ENCODE data around the gene GMFB. TPM values are rescaled to one million over a fixed set of nuclear protein-coding genes. Genes with fewer than 3 reads are reported as not detected.
"Not testable (repeated sequence)": the region's sequence is repeated elsewhere in the genome, so short reads cannot be mapped to it uniquely, and the experiment has no call there.

GMFB gene
- total RNA-seq, 1 experiment from 2014 or later, result 52.3 TPM

- no peak for DNase-seq (ENCODE audit: low read depth)
- in situ Hi-C loops (cut with HindIII; ENCODE audit: low pct_unique_long_range_greater_than_20kb, low sequenced_read_pairs), result no loop called here
Observed at GRCh38 chr14:54471641-54472040, 17.1 kb downstream of the GMFB start.

DNA sequence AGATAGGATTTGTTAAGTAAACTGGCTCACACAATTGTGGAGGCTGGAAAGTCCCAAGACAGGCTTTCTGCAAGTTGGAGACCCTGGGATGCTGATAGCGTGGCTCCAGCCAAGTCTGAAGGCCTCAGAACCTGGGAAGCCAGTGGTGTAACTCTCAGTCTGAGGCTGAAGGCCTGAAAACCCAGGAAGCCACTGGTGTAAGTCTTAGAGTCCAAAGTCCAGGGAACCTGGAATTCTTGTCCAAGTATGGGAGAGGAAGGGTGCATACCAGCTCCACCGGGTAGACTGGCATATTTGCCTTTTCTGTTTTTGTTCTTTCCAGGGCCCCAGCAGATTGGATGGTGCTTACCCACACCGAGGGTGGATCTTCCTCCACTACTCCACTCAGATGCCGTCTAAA is 18.1 kb downstream of the GMFB start:
- in situ Hi-C loops (cut with HindIII; ENCODE audit: low pct_unique_long_range_greater_than_20kb, low sequenced_read_pairs), result no loop called here
- DNase-seq (ENCODE audit: low read depth), result no peak

DNA sequence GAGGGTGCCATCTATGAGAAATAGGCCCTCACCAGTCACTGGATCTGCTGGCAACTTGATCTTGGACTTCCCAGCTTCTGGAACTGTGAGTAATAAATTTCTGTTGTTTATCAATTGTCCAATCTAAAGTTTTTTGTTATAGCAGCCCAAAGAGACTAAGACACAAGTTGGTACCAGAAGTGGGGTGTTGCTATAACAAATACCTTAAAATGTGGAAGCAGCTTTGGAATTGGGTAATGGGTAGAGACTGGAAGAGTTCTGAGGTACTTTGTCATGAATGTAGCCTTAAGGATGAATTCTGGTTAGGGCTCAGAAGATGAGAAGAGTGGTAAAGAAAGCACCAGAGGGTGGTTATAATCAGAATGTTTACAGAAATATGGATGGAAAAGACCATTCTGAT is 21.5 kb downstream of the GMFB start:
- in situ Hi-C loops (cut with HindIII; ENCODE audit: low pct_unique_long_range_greater_than_20kb, low sequenced_read_pairs), result no loop called here
- DNase-seq (ENCODE audit: low read depth), result no peak

GRCh38 chr14:54465654-54466053 is 23.1 kb downstream of the GMFB start:
- in situ Hi-C loops (cut with HindIII; ENCODE audit: low pct_unique_long_range_greater_than_20kb, low sequenced_read_pairs), result no loop called here
- DNase-seq (ENCODE audit: low read depth), result no peak

DNA sequence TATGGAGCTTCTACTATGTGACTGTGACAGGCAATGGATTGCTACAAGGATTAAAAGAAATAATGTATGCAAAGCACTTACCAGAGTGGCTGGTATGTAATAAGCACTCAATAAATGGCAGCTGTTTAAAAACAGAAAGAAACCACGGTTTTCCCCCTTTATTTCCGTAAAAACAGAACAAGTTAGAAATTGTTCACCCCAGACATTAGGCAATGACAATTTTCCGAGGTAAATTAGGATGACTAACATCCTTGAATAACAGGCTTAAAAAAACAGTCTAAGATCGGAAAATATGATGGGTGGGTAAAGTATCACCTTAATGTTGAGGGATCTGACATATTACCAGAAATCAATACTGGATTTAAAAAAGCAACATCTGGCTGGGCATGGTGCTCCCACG is 26.7 kb downstream of the GMFB start:
- in situ Hi-C loops (cut with HindIII; ENCODE audit: low pct_unique_long_range_greater_than_20kb, low sequenced_read_pairs), result no loop called here
- DNase-seq (ENCODE audit: low read depth), result no peak

GRCh38 chr14:54459106-54459505 is 29.7 kb downstream of the GMFB start:
- in situ Hi-C loops (cut with HindIII; ENCODE audit: low pct_unique_long_range_greater_than_20kb, low sequenced_read_pairs), result no loop called here
- no peak for DNase-seq (ENCODE audit: low read depth)

DNA sequence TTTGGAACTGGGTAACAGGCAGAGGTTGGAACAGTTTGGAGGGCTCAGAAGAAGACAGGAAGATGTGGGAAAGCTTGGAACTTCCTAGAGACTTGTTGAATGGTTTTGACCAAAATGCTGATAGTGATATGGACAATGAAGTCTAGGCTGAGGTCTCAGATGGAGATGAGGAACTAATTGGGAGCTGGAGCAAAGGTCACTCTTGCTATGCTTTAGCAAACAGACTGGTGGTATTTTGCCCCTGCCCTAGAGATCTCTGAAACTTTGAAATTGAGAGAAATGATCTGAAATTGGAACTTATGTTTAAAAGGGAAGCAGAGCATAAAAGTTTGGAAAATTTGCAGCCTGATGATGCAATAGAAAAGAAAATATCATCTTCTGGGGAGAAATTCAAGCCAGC is 30.2 kb downstream of the GMFB start:
- in situ Hi-C loops (cut with HindIII; ENCODE audit: low pct_unique_long_range_greater_than_20kb, low sequenced_read_pairs); DNase-seq (ENCODE audit: low read depth): not testable (repeated sequence)

DNA sequence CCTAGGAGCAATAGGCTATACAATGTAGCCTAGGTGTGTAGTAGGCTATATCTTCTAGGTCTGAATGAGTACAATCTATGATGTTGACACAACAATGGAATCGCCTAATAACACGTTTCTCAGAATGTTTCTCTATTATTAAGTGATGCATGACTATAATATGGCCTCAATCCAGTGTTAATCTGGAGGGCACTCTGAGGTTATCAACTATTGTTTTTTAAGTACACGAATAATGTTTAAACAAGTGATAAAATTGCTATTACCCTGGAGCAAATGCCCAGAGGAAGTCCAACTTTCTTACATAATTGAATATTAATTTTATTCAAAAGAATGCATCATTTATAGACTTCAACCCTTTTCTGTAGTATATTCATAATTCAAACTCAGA is 31.2 kb downstream of the GMFB start:
- DNase-seq (ENCODE audit: low read depth), result no peak
- in situ Hi-C loops (cut with HindIII; ENCODE audit: low pct_unique_long_range_greater_than_20kb, low sequenced_read_pairs), result no loop called here

- DNase-seq (ENCODE audit: low read depth), result not testable (repeated sequence)
Observed at GRCh38 chr14:54456820-54457608, 31.8 kb downstream of the GMFB start.

DNA sequence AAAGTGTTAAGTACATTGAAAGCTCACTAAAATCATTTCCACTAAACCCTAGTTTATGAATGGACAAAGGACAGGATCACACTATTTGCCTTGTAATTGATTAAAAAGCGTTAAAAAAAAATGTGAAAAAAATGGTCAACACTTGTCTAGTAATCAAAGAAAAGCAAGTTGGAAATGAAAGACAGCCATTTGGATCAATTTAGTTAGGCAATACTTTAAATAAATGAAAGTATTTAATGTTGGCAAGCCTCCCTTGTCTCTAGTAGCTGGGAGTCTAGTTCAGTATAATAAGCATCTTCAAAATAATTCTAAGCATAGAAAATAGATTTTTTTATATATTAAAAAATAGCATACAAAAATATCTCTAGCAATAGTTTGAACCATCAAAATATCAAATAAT is 33.4 kb downstream of the GMFB start:
- no peak for DNase-seq (ENCODE audit: low read depth)
- in situ Hi-C loops (cut with HindIII; ENCODE audit: low pct_unique_long_range_greater_than_20kb, low sequenced_read_pairs), result no loop called here

More at GRCh38 chr14:54456820-54457608, 31.8 kb downstream of the GMFB start:
- in situ Hi-C loops (cut with HindIII; ENCODE audit: low pct_unique_long_range_greater_than_20kb, low sequenced_read_pairs), result not testable (repeated sequence)

DNA sequence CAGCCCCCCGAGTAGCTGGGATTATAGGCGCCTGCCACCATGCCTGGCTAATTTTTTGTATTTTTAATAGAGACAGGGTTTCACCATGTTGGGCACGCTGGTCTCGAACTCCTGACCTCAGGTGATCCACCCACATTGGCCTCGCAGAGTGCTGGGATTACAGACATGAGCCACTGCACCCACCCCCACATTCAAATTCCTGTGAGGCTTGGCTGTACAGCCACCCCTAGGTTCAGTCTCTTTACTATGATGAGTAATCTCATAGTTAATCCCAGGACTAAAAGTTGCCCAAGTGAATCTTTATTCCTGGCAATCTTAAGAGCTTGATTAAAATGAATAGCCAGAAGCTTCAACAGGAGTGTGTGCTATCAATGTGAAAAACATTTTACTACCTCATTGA is 34.8 kb downstream of the GMFB start:
- in situ Hi-C loops (cut with HindIII; ENCODE audit: low pct_unique_long_range_greater_than_20kb, low sequenced_read_pairs); DNase-seq (ENCODE audit: low read depth): not testable (repeated sequence)

GRCh38 chr14:54453252-54453651 is 35.5 kb downstream of the GMFB start:
- DNase-seq (ENCODE audit: low read depth), result no peak
- in situ Hi-C loops (cut with HindIII; ENCODE audit: low pct_unique_long_range_greater_than_20kb, low sequenced_read_pairs), result no loop called here

DNA sequence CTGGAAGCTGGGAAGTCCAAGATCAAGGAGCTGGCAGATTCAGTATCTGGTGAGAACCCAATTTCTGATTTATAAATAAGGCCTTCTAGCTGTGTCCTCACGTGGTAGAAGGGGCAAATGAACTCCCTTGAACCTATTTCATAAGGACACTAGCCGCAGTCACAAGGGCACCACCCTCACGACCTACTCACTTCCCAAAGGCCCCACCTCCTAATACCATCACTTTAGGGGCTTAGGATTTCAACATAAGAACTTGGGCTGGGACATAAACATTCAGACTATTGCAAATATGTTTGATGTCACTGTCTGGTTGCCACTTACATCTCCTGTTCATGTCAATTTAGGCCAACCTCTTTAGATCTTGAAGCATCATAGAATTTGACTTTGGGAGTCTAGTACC is 36.8 kb downstream of the GMFB start:
- in situ Hi-C loops (cut with HindIII; ENCODE audit: low pct_unique_long_range_greater_than_20kb, low sequenced_read_pairs), result no loop called here
- DNase-seq (ENCODE audit: low read depth), result no peak

- in situ Hi-C loops (cut with HindIII; ENCODE audit: low pct_unique_long_range_greater_than_20kb, low sequenced_read_pairs), result no loop called here
- no peak for DNase-seq (ENCODE audit: low read depth)
Observed at GRCh38 chr14:54451121-54451601, 37.6 kb downstream of the GMFB start.

DNA sequence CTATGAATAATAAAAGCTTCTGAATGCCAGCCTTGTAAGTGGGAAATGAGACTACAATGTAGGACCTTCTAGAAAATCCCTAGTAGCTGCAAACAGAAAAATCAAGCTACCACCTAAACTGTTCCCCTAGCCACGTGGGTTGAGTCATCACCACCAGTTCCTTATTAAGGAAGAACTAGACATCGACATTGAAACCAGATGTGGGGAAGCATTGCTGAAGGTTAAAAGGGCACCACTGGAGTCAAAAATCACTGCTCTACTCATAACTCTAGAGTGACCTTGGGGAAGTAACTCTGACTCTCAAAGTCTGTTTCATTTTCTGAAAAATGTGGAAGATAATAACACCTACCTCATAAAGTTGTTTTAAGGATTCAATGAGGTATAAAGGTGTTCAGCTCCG is 38.2 kb downstream of the GMFB start:
- no peak for DNase-seq (ENCODE audit: low read depth)
- in situ Hi-C loops (cut with HindIII; ENCODE audit: low pct_unique_long_range_greater_than_20kb, low sequenced_read_pairs), result no loop called here

DNA sequence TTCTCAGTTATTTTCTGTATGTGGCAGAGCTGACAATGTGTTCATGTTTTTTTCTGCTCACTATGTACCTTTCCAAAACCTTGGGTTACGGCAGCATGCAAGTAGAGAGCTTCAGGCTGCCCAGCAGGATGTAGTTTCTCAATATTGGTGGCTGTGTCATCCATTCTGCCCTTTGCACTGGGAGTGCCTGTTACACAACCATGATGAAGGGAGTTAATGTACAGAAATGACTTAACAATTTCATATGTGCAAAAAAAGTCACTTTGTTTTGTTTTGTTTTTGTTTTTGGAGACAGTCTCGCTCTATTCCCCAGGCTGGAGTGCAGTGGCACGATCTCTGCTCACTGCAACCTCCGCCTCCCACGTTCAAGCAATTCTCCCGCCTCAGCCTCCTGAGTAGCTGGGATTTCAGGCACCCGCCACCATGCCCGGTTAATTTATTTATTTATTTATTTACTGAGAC is 41.5 kb downstream of the GMFB start:
- no peak for DNase-seq (ENCODE audit: low read depth)
- in situ Hi-C loops (cut with HindIII; ENCODE audit: low pct_unique_long_range_greater_than_20kb, low sequenced_read_pairs), result no loop called here

GRCh38 chr14:54446161-54446693 is 42.6 kb downstream of the GMFB start:
- no peak for DNase-seq (ENCODE audit: low read depth)
- in situ Hi-C loops (cut with HindIII; ENCODE audit: low pct_unique_long_range_greater_than_20kb, low sequenced_read_pairs), result no loop called here

- in situ Hi-C loops (cut with HindIII; ENCODE audit: low pct_unique_long_range_greater_than_20kb, low sequenced_read_pairs), result no loop called here
- no peak for DNase-seq (ENCODE audit: low read depth)
Observed at GRCh38 chr14:54444681-54445080, 44.1 kb downstream of the GMFB start.

DNA sequence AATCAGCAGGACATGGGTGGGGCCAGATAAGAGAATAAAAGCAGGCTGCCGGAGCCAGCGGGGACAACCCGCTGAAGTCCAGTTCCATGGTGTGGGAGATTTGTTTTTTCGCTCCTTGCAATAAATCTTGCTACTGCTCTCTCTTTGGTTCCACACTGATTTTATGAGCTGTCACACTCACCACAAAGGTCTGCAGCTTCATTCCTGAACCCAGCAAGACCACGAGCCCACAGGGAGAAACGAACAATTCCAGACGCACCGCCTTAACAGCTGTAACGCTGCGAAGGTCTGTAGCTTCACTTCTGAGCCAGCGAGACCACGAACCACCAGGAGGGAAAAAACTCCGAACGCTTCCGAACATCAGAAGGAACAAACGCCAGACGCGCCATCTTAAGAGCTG is 44.8 kb downstream of the GMFB start:
- in situ Hi-C loops (cut with HindIII; ENCODE audit: low pct_unique_long_range_greater_than_20kb, low sequenced_read_pairs), result no loop called here
- no peak for DNase-seq (ENCODE audit: low read depth)

- DNase-seq (ENCODE audit: low read depth); in situ Hi-C loops (cut with HindIII; ENCODE audit: low pct_unique_long_range_greater_than_20kb, low sequenced_read_pairs): not testable (repeated sequence)
Observed at GRCh38 chr14:54442961-54443360, 45.8 kb downstream of the GMFB start.

Measured in Caki2 (cell line).